K562 (cell line): Measurements from ENCODE around the gene MYRFL. TPM values are rescaled to one million over a fixed set of nuclear protein-coding genes. Genes with fewer than 3 reads are reported as not detected.

Experiments
- ATAC-seq: fragments of 200-7000 bp; cut with Tn5 transposase; 3 replicates; pipeline ENCODE4 v1.9.1; 2020; ENCODE audit warnings: moderate library complexity
- BruUV-seq: library from RNA; stranded (reverse); fragments of 400-500 nt; replicated peaks from 2 replicates; lab custom pipeline; 2021; lab: Mats Ljungman, UMichigan
- CTCF ChIA-PET: fragments of 300-600 bp; formaldehyde crosslinking; extraction: SDS; loops from one replicate; lab custom pipeline; 2021; ENCODE audit warnings: low intra/inter-chr PET ratio; lab: Yijun Ruan, JAX
- POLR2A ChIA-PET: fragments of 300-600, 350-650 bp; sonication (Branson Sonifier 250); formaldehyde crosslinking; extraction: SDS; loops from one replicate; lab custom pipeline; 2021; ENCODE audit warnings: antibody characterized with exemption, inconsistent platforms; lab: Yijun Ruan, JAX
- DNase-seq, 4 experiments: peaks; one replicate each; pipeline versions ENCODE4 v3.0.0 to v3.0.0-alpha.2; 2011 to 2018; ENCODE audit warnings: low spot score in 3 of 4, mixed read lengths in 3 of 4; ENCODE audit errors: extremely low read depth in 1 of 4
- FAIRE-seq: peaks from 2 replicates; lab custom pipeline; 2011; peaks lifted over from hg19 to GRCh38; lab: Jason Lieb, UNC
- H2AFZ ChIP-seq: 2 replicates; pipeline ENCODE4 v1.6.0; 2011; ENCODE audit warnings: low read depth, low read length, control low read depth, inconsistent platforms
- H3K27ac ChIP-seq: fragments of 200-600 bp; 3 replicates; pipeline ENCODE4 v1.8.0; 2011; ENCODE audit warnings: low read depth, mild to moderate bottlenecking, control low read depth, inconsistent platforms, low read length, moderate library complexity, mixed read lengths; ENCODE audit errors: extremely low read depth
- H3K27me3 ChIP-seq, 2 experiments: fragments of 300-600 bp in 1 of 2; 2 replicates in 1 of 2; 3 replicates in 1 of 2; pipeline versions ENCODE4 v1.6.0 to v1.8.0; 2011; ENCODE audit warnings: inconsistent platforms in 2 of 2, low read length in 2 of 2, mild to moderate bottlenecking in 1 of 2, mixed read lengths in 1 of 2, moderate library complexity in 1 of 2; ENCODE audit not compliant: control insufficient read depth in 2 of 2, insufficient read depth in 2 of 2
- H3K36me3 ChIP-seq: fragments of 300-600 bp; 3 replicates; pipeline ENCODE4 v1.8.0; 2011; ENCODE audit warnings: mild to moderate bottlenecking, low read length, inconsistent platforms; ENCODE audit not compliant: control insufficient read depth, insufficient read depth
- H3K4me1 ChIP-seq, 2 experiments: fragments of 200-600 bp in 1 of 2; replicated peaks in 1 of 2; 2 replicates in 1 of 2; 3 replicates in 1 of 2; pipeline versions ENCODE4 v1.5.1 to v1.8.0; 2011; ENCODE audit warnings: inconsistent platforms in 2 of 2, low read length in 2 of 2, mild to moderate bottlenecking in 1 of 2, mixed read lengths in 1 of 2, moderate library complexity in 1 of 2; ENCODE audit not compliant: control insufficient read depth in 2 of 2, insufficient read depth in 2 of 2
- H3K4me2 ChIP-seq: 2 replicates; pipeline ENCODE4 v1.6.1; 2011; ENCODE audit warnings: low read length, control low read depth, inconsistent platforms, mixed read lengths; ENCODE audit not compliant: insufficient read depth
- H3K4me3 ChIP-seq: fragments of 200-600 bp; sonication (generic), shearing (Covaris generic); 2 replicates; pipeline ENCODE4 v1.5.1; 2016; ENCODE audit warnings: control low read depth, inconsistent platforms
- H3K79me2 ChIP-seq: fragments of 200-600 bp; 3 replicates; pipeline ENCODE4 v1.8.0; 2011; ENCODE audit warnings: low read length, inconsistent platforms; ENCODE audit not compliant: control insufficient read depth, insufficient read depth
- H3K9ac ChIP-seq, 2 experiments: 2 replicates each; pipeline versions ENCODE4 v1.6.0 to v1.6.1; 2011; ENCODE audit warnings: low read depth in 2 of 2, low read length in 2 of 2, control low read depth in 1 of 2, inconsistent platforms in 1 of 2, mild to moderate bottlenecking in 1 of 2, mixed read lengths in 1 of 2; ENCODE audit not compliant: insufficient read depth in 1 of 2
- H3K9me1 ChIP-seq: one replicate; pipeline ENCODE4 v1.6.0; 2011; ENCODE audit warnings: inconsistent platforms, mild to moderate bottlenecking, low read length, moderate library complexity; ENCODE audit not compliant: control insufficient read depth, insufficient read depth
- H3K9me3 ChIP-seq: replicated peaks from 2 replicates; pipeline ENCODE4 v1.5.1; 2011; ENCODE audit warnings: low read depth, low read length, inconsistent platforms; ENCODE audit not compliant: control insufficient read depth, insufficient read depth
- H4K20me1 ChIP-seq: replicated peaks from 2 replicates; pipeline ENCODE4 v1.6.1; 2011; ENCODE audit warnings: low read length, inconsistent platforms, mixed read lengths; ENCODE audit not compliant: control insufficient read depth, insufficient read depth
- BCOR ChIP-seq: fragments of 450-650 bp; IDR thresholded peaks from 2 replicates; pipeline ENCODE4 v1.6.1; 2016
- BRCA1 ChIP-seq, 2 experiments: fragments of 450-650 bp in 1 of 2; sonication (generic) in 1 of 2; formaldehyde crosslinking in 1 of 2; IDR thresholded peaks; 2 replicates each; pipeline versions ENCODE4 v1.5.0 to v1.6.1; 2017 to 2020; ENCODE audit warnings: mild to moderate bottlenecking in 1 of 2, missing genetic modification reagents in 1 of 2
- CHD4 ChIP-seq: fragments of 200-600 bp; sonication (generic); IDR thresholded peaks from 3 replicates; pipeline ENCODE4 v1.6.1; 2012; ENCODE audit warnings: low read depth, mild to moderate bottlenecking, mixed read lengths, low read length, inconsistent platforms; ENCODE audit not compliant: insufficient read depth, insufficient replicate concordance, poor library complexity, severe bottlenecking
- KLF6 ChIP-seq: fragments of 250-450 bp; sonication (Bioruptor Pico); IDR thresholded peaks from 2 replicates; pipeline ENCODE4 v1.4.0; 2020; ENCODE audit warnings: mild to moderate bottlenecking, moderate library complexity, borderline replicate concordance
- MIER1 ChIP-seq: fragments of 450-650 bp; IDR thresholded peaks from 2 replicates; pipeline ENCODE4 v1.6.1; 2016; ENCODE audit warnings: antibody characterized with exemption, mild to moderate bottlenecking, low read depth
- NFE2 ChIP-seq: IDR thresholded peaks from 2 replicates; pipeline ENCODE4 v1.6.1; 2014; ENCODE audit warnings: antibody characterized with exemption, low read depth
- STAT5B ChIP-seq: fragments of 250-450 bp; sonication (Bioruptor Pico); IDR thresholded peaks from 2 replicates; pipeline ENCODE4 v1.8.0; 2021; ENCODE audit warnings: mild to moderate bottlenecking, inconsistent platforms
- ZBTB1 ChIP-seq: sonication (generic); formaldehyde crosslinking; IDR thresholded peaks from 2 replicates; pipeline ENCODE4 v1.8.1; 2023; ENCODE audit warnings: missing genetic modification reagents, low read depth, mild to moderate bottlenecking, borderline replicate concordance
- ZBTB8A ChIP-seq: fragments of 450-650 bp; IDR thresholded peaks from 2 replicates; pipeline ENCODE4 v1.6.1; 2018; ENCODE audit warnings: mild to moderate bottlenecking, moderate library complexity; ENCODE audit not compliant: partially characterized antibody
- ZNF212 ChIP-seq: fragments of 450-650 bp; formaldehyde crosslinking; IDR thresholded peaks from 2 replicates; pipeline ENCODE4 v1.4.0; 2020; ENCODE audit warnings: mild to moderate bottlenecking
- ZNF518B ChIP-seq: fragments of 250-450 bp; sonication (Bioruptor Pico); IDR thresholded peaks from 2 replicates; pipeline ENCODE4 v1.5.0; 2021; ENCODE audit warnings: mild to moderate bottlenecking, moderate library complexity
- ZNF778 ChIP-seq: fragments of 450-650 bp; formaldehyde crosslinking; IDR thresholded peaks from 2 replicates; pipeline ENCODE4 v1.4.0; 2020; ENCODE audit warnings: mild to moderate bottlenecking, moderate library complexity
- WGBS: fragments of 100-300 bp; shearing (Covaris generic); methylation state at CpG from one replicate; pipeline ENCODE4 v1.1.6; 2016; ENCODE audit warnings: low coverage, mixed read lengths; ENCODE audit not compliant: insufficient coverage; ENCODE audit errors: missing lambda C conversion rate; 5-methylcytosine and 5-hydroxymethylcytosine counted together
- in situ Hi-C: fragments of 300-500 bp; cut with MboI; formaldehyde crosslinking; loops from 4 replicates; pipeline ENCODE4 v1.15.0; 2018; ENCODE audit warnings: inconsistent platforms, mixed read lengths
- intact Hi-C: fragments of 100-400 bp; cut with micrococcal nuclease; formaldehyde crosslinking; loops from 2 replicates; pipeline ENCODE4 v1.14.2; 2022
- polyA plus RNA-seq, 8 experiments: library from polyadenylated mRNA; depleted of rRNA in 4 of 8; stranded (reverse) in 5 of 8; unstranded in 3 of 8; fragments of >200 nt; fragmentation: Nextera tagmentation in 2 of 8; fragmentation: Illumina TruSeq in 1 of 8; extraction: Ambion mirVana in 2 of 8; extraction: Trizol in 1 of 8; gene quantifications; 2 replicates each; pipeline versions ENCODE4 v1.2.1 to v1.2.3, GENCODE V29; 2011 to 2014; ENCODE audit warnings: inconsistent platforms in 1 of 8, missing spikeins in 1 of 8
- total RNA-seq, 7 experiments: library from RNA; depleted of rRNA in 6 of 7; stranded (reverse); fragments of >200 nt in 6 of 7; fragmentation: Illumina TruSeq in 2 of 7; extraction: Trizol in 2 of 7; gene quantifications; 2 replicates each; pipeline versions ENCODE4 v1.2.1 to v1.2.3, GENCODE V29; 2011 to 2021; ENCODE audit warnings: low replicate concordance in 1 of 7

The MYRFL gene
- total and polyA plus RNA-seq, 9 of the 15 experiments (the other 6 are each of a cell fraction or from before 2014, with no cell fraction given): not detected

GRCh38 chr12:69910694-69911093 is 85.7 kb downstream of the MYRFL start (continued):
- TF ChIP-seq ZNF518B (CRISPR knock-in tag) (no peak), ZBTB8A (no peak), BCOR (no peak), KLF6 (CRISPR knock-in tag) (no peak), ZBTB1 (CRISPR knock-in tag) (no peak), BRCA1 (IDR thresholded peaks at IDR 0.05) (no peak), BRCA1 (CRISPR knock-in tag; IDR thresholded peaks at IDR 0.05) (no peak), ZNF778 (no peak), STAT5B (CRISPR knock-in tag) (no peak)
- TF ChIP-seq, all 486 proteins: peak for 0

- intact Hi-C loops (no loop called here), in situ Hi-C loops (no loop called here)
- ChIA-PET POLR2A (no interaction called here), CTCF (no interaction called here)
- BruUV-seq: no TSS peak
- Histone ChIP-seq H3K9me1 (no peaks in the 10 kb centered on the region), H3K4me1 (no peaks in the 10 kb centered on the region), H3K27me3 (no peaks in the 10 kb centered on the region), H3K4me3 (no peak overlapping the region), H3K36me3 (no peaks in the 10 kb centered on the region), H3K4me2 (no peak overlapping the region), H3K9ac (no peak overlapping the region), H3K79me2 (no peaks in the 10 kb centered on the region), H2AFZ (no peak overlapping the region), H3K27ac (no peak overlapping the region), H3K9me3 (no peaks in the 10 kb centered on the region), H4K20me1 (no peaks in the 10 kb centered on the region)
- FAIRE-seq: no peak
- DNase-seq: no peak
- WGBS: 4% methylated on average over 3 of the region's 3 CpGs
- ATAC-seq: no peak
- no peak for TF ChIP-seq MIER1
- TF ChIP-seq ZNF212: no peak
- no peak for TF ChIP-seq NFE2
- no peak for TF ChIP-seq CHD4
These were observed 88.5 kb downstream of the MYRFL start for GRCh38 chr12:69913526-69913925.
